Ascending aorta (tissue), 2 donors: ENCODE measurements around the gene CCL23. TPM values are rescaled to one million over a fixed set of nuclear protein-coding genes. Genes with fewer than 3 reads are reported as not detected.

Experiments used
- DNase-seq, 2 donors: peaks; one replicate each; pipeline ENCODE4 v3.0.0-alpha.2; 2019; ENCODE audit warnings: low spot score in 2 of 2
- H3K27ac ChIP-seq, 2 donors: fragments of 200-600 bp; sonication (generic); one replicate each; pipeline ENCODE4 v1.5.1; 2016 to 2017; ENCODE audit warnings: mild to moderate bottlenecking in 1 of 2
- H3K27me3 ChIP-seq: fragments of 200-600 bp; sonication (generic); one replicate; pipeline ENCODE4 v1.5.1; 2017
- H3K36me3 ChIP-seq, 2 donors: fragments of 200-600 bp; sonication (generic); one replicate each; pipeline ENCODE4 v1.5.1; 2016
- H3K4me1 ChIP-seq, 2 donors: fragments of 200-600 bp; sonication (generic); one replicate each; pipeline ENCODE4 v1.5.1; 2016 to 2017; ENCODE audit warnings: mild to moderate bottlenecking in 1 of 2
- H3K4me3 ChIP-seq, 2 donors: fragments of 200-600 bp; sonication (generic); one replicate each; pipeline ENCODE4 v1.5.1; 2016 to 2017; ENCODE audit warnings: mild to moderate bottlenecking in 1 of 2
- H3K9me3 ChIP-seq, 2 donors: fragments of 200-600 bp; sonication (generic); one replicate each; pipeline ENCODE4 v1.5.1; 2016
- intact Hi-C: fragments of 100-400 bp; cut with DNase I; formaldehyde crosslinking; loops from one replicate; pipeline ENCODE4 v1.15.1; 2023
- total RNA-seq: library from RNA; depleted of rRNA; stranded (reverse); fragments of >200 nt; gene quantifications from one replicate; pipeline ENCODE4 v1.1.0, GENCODE V29; 2016
- TF ChIP-seq, protein P1 (sequence below), 3 experiments: fragments of 200-600 bp in 2 of 3; fragments of 450-650 bp in 1 of 3; sonication (generic) in 2 of 3; IDR thresholded peaks; one replicate each; pipeline ENCODE4 v1.5.1; 2016 to 2019; ENCODE audit warnings: antibody characterized with exemption in 3 of 3, mild to moderate bottlenecking in 1 of 3, moderate library complexity in 1 of 3

Gene CCL23
- total RNA-seq, 1 donor from 2014 or later = 29.7 TPM

DNA sequence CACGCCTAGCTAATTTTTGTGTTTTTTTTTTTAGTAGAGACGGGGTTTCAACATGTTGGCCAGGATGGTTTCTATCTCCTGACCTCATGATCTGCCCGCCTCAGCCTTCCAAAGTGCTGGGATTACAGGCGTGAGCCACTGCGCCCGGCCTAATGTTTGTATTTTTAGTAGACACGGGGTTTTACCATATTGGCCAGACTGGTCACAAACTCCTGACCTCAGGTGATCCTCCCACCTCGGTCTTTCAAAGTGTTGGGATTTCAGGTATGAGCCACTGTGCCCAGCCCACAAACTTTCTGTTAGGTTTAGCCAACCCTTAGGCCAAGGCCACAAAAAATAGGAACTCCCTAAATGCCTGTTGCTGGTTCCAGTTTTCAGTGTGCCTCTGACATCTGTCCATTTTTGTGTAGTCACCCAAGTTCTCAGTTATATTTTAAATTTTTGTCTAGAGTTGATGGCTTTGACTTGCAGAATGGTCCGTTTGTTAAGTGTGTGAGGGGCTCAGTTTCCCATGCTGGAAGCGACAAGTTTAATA is 49.2 kb downstream of the CCL23 start:
- no peak overlapping the region for H3K27ac ChIP-seq
- DNase-seq = no peak
- no peaks in the 10 kb centered on the region for H3K9me3 ChIP-seq
- no peaks in the 10 kb centered on the region for H3K36me3 ChIP-seq
- H3K27me3 ChIP-seq = no peaks in the 10 kb centered on the region
- TF ChIP-seq, protein P1, sequence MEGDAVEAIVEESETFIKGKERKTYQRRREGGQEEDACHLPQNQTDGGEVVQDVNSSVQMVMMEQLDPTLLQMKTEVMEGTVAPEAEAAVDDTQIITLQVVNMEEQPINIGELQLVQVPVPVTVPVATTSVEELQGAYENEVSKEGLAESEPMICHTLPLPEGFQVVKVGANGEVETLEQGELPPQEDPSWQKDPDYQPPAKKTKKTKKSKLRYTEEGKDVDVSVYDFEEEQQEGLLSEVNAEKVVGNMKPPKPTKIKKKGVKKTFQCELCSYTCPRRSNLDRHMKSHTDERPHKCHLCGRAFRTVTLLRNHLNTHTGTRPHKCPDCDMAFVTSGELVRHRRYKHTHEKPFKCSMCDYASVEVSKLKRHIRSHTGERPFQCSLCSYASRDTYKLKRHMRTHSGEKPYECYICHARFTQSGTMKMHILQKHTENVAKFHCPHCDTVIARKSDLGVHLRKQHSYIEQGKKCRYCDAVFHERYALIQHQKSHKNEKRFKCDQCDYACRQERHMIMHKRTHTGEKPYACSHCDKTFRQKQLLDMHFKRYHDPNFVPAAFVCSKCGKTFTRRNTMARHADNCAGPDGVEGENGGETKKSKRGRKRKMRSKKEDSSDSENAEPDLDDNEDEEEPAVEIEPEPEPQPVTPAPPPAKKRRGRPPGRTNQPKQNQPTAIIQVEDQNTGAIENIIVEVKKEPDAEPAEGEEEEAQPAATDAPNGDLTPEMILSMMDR (IDR thresholded peaks at IDR 0.05) = no peak
- no peak overlapping the region for H3K4me3 ChIP-seq
- H3K4me1 ChIP-seq = no peaks in the 10 kb centered on the region
- intact Hi-C loops = loop anchor here (1.0 kb wide), 1 partner anchor 515 kb away; no protein-coding TSS in a partner anchor

DNA sequence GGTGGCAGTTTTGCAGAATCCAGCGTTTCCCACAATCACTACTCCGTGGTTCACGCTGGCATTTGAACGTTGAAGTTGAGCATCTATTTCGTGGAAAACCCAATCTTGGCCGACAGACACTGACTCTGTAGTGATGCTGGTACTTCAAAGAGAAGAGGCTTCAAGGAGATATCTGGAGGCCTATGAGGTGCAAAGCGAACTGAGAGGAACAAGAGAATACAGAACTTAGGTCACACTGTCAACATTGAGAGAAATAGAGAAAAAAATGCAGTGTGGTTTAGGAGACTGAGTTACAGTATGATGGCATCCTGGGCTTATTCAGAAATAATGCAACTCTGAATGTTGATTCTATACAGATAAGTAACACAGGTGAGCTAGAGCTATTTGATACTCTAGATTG is 52.5 kb downstream of the CCL23 start:
- no peak for DNase-seq
- TF ChIP-seq, protein P1 (IDR thresholded peaks at IDR 0.05) = no peak
- Histone ChIP-seq H3K27me3 (no peaks in the 10 kb centered on the region), H3K4me3 (no peak overlapping the region), H3K4me1 (no peaks in the 10 kb centered on the region), H3K36me3 (no peaks in the 10 kb centered on the region), H3K27ac (no peak overlapping the region), H3K9me3 (no peaks in the 10 kb centered on the region)
- intact Hi-C loops = no loop called here

GRCh38 chr17:35963663-35964062 is 54.1 kb downstream of the CCL23 start:
- Histone ChIP-seq H3K27me3 (no peaks in the 10 kb centered on the region), H3K27ac (no peak overlapping the region), H3K4me1 (no peaks in the 10 kb centered on the region), H3K4me3 (no peak overlapping the region), H3K9me3 (no peaks in the 10 kb centered on the region), H3K36me3 (no peaks in the 10 kb centered on the region)
- intact Hi-C loops = no loop called here
- TF ChIP-seq, protein P1 (IDR thresholded peaks at IDR 0.05) = no peak
- DNase-seq = no peak

Other genes starting within 250 kb of the CCL23 start
- 44.6 TPM for gene MMP28, start 222.3 kb downstream of the CCL23 start, total RNA-seq
- 49.6 TPM for gene TAF15, start 208.5 kb downstream of the CCL23 start, total RNA-seq
- gene HEATR9, start 149.1 kb downstream of the CCL23 start, total RNA-seq = not detected
- 43.2 TPM for gene CCL5, start 137.6 kb downstream of the CCL23 start, total RNA-seq
- gene RDM1, start 87.2 kb downstream of the CCL23 start, total RNA-seq = not detected
- not detected for gene LYZL6, start 74.3 kb downstream of the CCL23 start, total RNA-seq
- not detected for gene CCL16, start 36.5 kb downstream of the CCL23 start, total RNA-seq
- gene CCL14, start 31.2 kb downstream of the CCL23 start, total RNA-seq = 168 TPM
- gene CCL15, start 16.4 kb downstream of the CCL23 start, total RNA-seq = not detected
- gene CCL18, start 46.3 kb upstream of the CCL23 start, total RNA-seq = not detected
- gene CCL3, start 72.2 kb upstream of the CCL23 start, total RNA-seq = not detected
- gene CCL4, start 85.9 kb upstream of the CCL23 start, total RNA-seq = not detected
- not detected for gene TBC1D3B, start 158.7 kb upstream of the CCL23 start, total RNA-seq
- gene CCL3L1, start 178.8 kb upstream of the CCL23 start, total RNA-seq = not detected
- gene CCL4L2, start 193.1 kb upstream of the CCL23 start, total RNA-seq = not detected
- not detected for gene TBC1D3I, start 246.6 kb upstream of the CCL23 start, total RNA-seq